ENCODE data around the gene TKT.

Gene TKT, protein sequence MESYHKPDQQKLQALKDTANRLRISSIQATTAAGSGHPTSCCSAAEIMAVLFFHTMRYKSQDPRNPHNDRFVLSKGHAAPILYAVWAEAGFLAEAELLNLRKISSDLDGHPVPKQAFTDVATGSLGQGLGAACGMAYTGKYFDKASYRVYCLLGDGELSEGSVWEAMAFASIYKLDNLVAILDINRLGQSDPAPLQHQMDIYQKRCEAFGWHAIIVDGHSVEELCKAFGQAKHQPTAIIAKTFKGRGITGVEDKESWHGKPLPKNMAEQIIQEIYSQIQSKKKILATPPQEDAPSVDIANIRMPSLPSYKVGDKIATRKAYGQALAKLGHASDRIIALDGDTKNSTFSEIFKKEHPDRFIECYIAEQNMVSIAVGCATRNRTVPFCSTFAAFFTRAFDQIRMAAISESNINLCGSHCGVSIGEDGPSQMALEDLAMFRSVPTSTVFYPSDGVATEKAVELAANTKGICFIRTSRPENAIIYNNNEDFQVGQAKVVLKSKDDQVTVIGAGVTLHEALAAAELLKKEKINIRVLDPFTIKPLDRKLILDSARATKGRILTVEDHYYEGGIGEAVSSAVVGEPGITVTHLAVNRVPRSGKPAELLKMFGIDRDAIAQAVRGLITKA
- long read RNA-seq, transcript TKT-208 (14 exons, 3,010 nt) = major isoform, 7,934 of 8,959 reads
- long read RNA-seq, transcript TKT-203 (15 exons, 2,831 nt) = minor isoform, 7 of 8,959 reads
- long read RNA-seq, transcript TKT-207 (8 exons, 1,972 nt) = minor isoform, 10 of 8,959 reads
- long read RNA-seq, transcript TKT-202 (15 exons, 2,075 nt) = minor isoform, 163 of 8,959 reads
- long read RNA-seq, partial matches to known transcripts = 471 of 8,959 reads
- long read RNA-seq, other reads (novel, unspliced or antisense) = 373 of 8,959 reads

DNA sequence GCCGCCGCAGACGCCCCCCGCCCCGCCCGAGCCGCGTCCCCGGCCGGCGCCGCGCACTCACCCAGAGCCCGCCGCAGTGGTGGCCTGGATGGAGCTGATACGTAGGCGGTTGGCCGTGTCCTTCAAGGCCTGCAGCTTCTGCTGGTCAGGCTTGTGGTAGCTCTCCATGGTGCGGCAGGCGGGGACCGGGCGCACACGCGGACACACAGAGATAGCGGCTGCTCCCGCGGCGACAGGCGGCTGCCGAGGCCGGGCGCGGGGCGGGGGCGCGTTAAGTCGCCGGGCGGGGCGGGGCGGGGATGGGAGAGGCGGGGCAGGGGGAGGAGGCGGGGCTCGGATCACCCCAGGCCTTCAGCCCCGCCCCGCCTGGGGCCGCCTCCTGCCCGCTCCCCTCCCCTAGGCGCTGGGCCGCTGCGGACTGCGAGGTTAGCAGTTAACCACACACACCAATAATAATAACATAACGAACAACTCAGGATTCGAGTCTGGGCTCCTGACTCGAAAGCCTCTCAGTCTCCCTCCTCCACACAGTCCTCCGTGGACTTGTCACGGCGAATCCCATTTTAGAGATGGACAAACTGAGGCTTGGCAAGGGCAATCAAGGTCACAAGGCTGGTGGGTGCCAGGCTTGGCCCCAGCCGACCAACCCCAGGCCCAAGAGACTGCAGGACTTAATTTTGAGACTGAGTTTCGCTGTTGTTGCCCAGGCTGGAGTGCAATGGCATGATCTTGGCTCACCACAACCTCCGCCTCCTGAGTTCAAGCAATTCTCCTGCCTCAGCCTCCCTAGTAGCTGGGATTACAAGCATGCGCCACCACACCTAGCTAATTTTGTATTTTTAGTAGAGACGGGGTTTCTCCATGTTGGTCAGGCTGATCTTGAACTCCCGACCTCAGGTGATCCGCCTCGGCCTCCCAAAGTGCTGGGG is at the start of gene TKT:
Gene TKT, minus strand, starts transcription at position 248 of the 929 bp plus-strand sequence. Its CDS starts 80 bp downstream, at position 168.
- peak; percentile 80 to 87 for DNase-seq (ENCODE audit: low read depth in 1 of 2, low spot score in 1 of 2)
- peak within 1 kb of the TSS; percentile 96 for H3K27ac ChIP-seq (replicated peaks)
- H3K4me3 ChIP-seq (replicated peaks; ENCODE audit: insufficient read depth, low read length) = peak within 1 kb of the TSS; percentile 85
- TF ChIP-seq GABPA (IDR thresholded peaks at IDR 0.05; ENCODE audit: low read depth) (no peak), SPI1 (IDR thresholded peaks at IDR 0.05; ENCODE audit: borderline replicate concordance, low read depth) (no peak), POLR2AphosphoS5 (IDR thresholded peaks at IDR 0.05; ENCODE audit: low read depth) (peak; percentile 93)
- TF ChIP-seq, protein P1, sequence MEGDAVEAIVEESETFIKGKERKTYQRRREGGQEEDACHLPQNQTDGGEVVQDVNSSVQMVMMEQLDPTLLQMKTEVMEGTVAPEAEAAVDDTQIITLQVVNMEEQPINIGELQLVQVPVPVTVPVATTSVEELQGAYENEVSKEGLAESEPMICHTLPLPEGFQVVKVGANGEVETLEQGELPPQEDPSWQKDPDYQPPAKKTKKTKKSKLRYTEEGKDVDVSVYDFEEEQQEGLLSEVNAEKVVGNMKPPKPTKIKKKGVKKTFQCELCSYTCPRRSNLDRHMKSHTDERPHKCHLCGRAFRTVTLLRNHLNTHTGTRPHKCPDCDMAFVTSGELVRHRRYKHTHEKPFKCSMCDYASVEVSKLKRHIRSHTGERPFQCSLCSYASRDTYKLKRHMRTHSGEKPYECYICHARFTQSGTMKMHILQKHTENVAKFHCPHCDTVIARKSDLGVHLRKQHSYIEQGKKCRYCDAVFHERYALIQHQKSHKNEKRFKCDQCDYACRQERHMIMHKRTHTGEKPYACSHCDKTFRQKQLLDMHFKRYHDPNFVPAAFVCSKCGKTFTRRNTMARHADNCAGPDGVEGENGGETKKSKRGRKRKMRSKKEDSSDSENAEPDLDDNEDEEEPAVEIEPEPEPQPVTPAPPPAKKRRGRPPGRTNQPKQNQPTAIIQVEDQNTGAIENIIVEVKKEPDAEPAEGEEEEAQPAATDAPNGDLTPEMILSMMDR (IDR thresholded peaks at IDR 0.05; ENCODE audit: insufficient read depth, low read length) = no peak
- TF ChIP-seq, protein P2, sequence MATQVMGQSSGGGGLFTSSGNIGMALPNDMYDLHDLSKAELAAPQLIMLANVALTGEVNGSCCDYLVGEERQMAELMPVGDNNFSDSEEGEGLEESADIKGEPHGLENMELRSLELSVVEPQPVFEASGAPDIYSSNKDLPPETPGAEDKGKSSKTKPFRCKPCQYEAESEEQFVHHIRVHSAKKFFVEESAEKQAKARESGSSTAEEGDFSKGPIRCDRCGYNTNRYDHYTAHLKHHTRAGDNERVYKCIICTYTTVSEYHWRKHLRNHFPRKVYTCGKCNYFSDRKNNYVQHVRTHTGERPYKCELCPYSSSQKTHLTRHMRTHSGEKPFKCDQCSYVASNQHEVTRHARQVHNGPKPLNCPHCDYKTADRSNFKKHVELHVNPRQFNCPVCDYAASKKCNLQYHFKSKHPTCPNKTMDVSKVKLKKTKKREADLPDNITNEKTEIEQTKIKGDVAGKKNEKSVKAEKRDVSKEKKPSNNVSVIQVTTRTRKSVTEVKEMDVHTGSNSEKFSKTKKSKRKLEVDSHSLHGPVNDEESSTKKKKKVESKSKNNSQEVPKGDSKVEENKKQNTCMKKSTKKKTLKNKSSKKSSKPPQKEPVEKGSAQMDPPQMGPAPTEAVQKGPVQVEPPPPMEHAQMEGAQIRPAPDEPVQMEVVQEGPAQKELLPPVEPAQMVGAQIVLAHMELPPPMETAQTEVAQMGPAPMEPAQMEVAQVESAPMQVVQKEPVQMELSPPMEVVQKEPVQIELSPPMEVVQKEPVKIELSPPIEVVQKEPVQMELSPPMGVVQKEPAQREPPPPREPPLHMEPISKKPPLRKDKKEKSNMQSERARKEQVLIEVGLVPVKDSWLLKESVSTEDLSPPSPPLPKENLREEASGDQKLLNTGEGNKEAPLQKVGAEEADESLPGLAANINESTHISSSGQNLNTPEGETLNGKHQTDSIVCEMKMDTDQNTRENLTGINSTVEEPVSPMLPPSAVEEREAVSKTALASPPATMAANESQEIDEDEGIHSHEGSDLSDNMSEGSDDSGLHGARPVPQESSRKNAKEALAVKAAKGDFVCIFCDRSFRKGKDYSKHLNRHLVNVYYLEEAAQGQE (IDR thresholded peaks at IDR 0.05; ENCODE audit: insufficient replicate concordance, low read depth) = peak; percentile 86
- no peaks in the 10 kb centered on the region for H3K27me3 ChIP-seq (ENCODE audit: insufficient read depth, poor library complexity, severe bottlenecking)

DNA sequence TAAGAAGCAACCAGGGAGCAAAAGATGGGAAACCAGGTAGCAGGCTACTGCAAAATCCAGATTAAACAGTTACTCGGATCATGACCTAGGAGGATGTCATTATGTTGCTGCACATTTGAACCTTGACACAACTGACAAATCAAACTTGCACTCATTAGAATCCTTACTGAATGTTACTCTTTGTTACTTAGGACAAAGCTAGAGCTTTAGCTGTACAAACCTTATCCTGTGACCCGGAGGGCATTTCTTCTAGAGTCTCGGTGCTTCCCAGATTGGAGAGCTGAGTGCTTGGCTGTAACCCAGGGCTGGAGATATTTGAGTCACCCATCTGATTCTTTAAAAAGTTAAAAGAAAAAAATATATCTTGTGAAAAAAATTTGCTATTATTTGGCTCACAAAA is 48.1 kb upstream of the TKT start:
- Histone ChIP-seq H3K27me3 (ENCODE audit: insufficient read depth, poor library complexity, severe bottlenecking) (no peaks in the 10 kb centered on the region), H3K4me3 (replicated peaks; ENCODE audit: insufficient read depth, low read length) (no peak overlapping the region), H3K27ac (replicated peaks) (no peak overlapping the region)
- no peak for DNase-seq (ENCODE audit: low read depth in 1 of 2, low spot score in 1 of 2)
- TF ChIP-seq, protein P1 (IDR thresholded peaks at IDR 0.05; ENCODE audit: insufficient read depth, low read length) = no peak
- TF ChIP-seq POLR2AphosphoS5 (IDR thresholded peaks at IDR 0.05; ENCODE audit: low read depth) = no peak
- no peak for TF ChIP-seq SPI1 (IDR thresholded peaks at IDR 0.05; ENCODE audit: borderline replicate concordance, low read depth)
- TF ChIP-seq, protein P2 (IDR thresholded peaks at IDR 0.05; ENCODE audit: insufficient replicate concordance, low read depth) = no peak
- TF ChIP-seq GABPA (IDR thresholded peaks at IDR 0.05; ENCODE audit: low read depth) = no peak

DNA sequence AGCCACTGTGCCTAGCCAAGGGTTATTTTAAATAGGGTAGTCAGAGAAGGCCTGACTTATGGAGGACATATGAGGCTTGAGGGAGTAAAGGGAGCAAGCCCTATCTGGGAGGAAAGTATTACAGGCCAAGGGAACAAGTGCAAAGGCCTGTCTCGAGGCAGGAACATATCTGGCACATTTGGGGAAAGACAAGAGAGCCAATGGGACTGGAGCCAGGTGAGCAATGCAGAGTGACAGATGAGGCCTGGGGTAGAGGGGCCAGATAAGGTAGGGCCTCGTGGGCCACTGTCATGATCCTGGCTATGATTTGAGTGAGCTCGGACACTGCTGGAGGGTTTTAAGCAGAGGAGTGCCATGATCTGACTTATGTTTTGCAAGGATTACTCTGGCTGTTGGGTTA is 47.7 kb upstream of the TKT start:
- Histone ChIP-seq H3K27ac (replicated peaks) (no peak overlapping the region), H3K27me3 (ENCODE audit: insufficient read depth, poor library complexity, severe bottlenecking) (no peaks in the 10 kb centered on the region), H3K4me3 (replicated peaks; ENCODE audit: insufficient read depth, low read length) (no peak overlapping the region)
- DNase-seq (ENCODE audit: low read depth in 1 of 2, low spot score in 1 of 2) = no peak
- TF ChIP-seq POLR2AphosphoS5 (IDR thresholded peaks at IDR 0.05; ENCODE audit: low read depth) (no peak), SPI1 (IDR thresholded peaks at IDR 0.05; ENCODE audit: borderline replicate concordance, low read depth) (no peak), GABPA (IDR thresholded peaks at IDR 0.05; ENCODE audit: low read depth) (no peak)
- TF ChIP-seq, protein P1 (IDR thresholded peaks at IDR 0.05; ENCODE audit: insufficient read depth, low read length) = no peak
- TF ChIP-seq, protein P2 (IDR thresholded peaks at IDR 0.05; ENCODE audit: insufficient replicate concordance, low read depth) = no peak

Data from HL-60 (cell line).